SKM-1 (cell line): ENCODE data around the gene PEF1.

Experiments
- DNase-seq: peaks from one replicate; lab custom pipeline; 2025; ENCODE audit not compliant: unreplicated experiment; lab: John Stamatoyannopoulos, UW

The PEF1 gene

GRCh38 chr1:31644560-31645273 is at the start of gene PEF1:
Gene PEF1 (minus strand): TSS chr1:31644876. CDS start chr1:31644864, 12 bp downstream.
- DNase-seq: peak; percentile 89

GRCh38 chr1:31693231-31693630 is 48.6 kb upstream of the PEF1 start:
- no peak for DNase-seq

- DNase-seq: no peak
Measured at GRCh38 chr1:31691951-31692350, 47.3 kb upstream of the PEF1 start.

- no peak for DNase-seq
Measured at GRCh38 chr1:31691446-31691845, 46.8 kb upstream of the PEF1 start.

GRCh38 chr1:31690921-31691320 is 46.2 kb upstream of the PEF1 start:
- no peak for DNase-seq

GRCh38 chr1:31689854-31690253 is 45.2 kb upstream of the PEF1 start:
- DNase-seq: no peak

GRCh38 chr1:31689379-31689778 is 44.7 kb upstream of the PEF1 start:
- DNase-seq: no peak

- no peak for DNase-seq
Measured at GRCh38 chr1:31688233-31688918, 43.7 kb upstream of the PEF1 start.

- DNase-seq: no peak
Measured at GRCh38 chr1:31687601-31688000, 42.9 kb upstream of the PEF1 start.

- no peak for DNase-seq
Measured at GRCh38 chr1:31685795-31686194, 41.1 kb upstream of the PEF1 start.

GRCh38 chr1:31683997-31684396 is 39.3 kb upstream of the PEF1 start:
- no peak for DNase-seq

GRCh38 chr1:31681415-31681814 is 36.7 kb upstream of the PEF1 start:
- no peak for DNase-seq

GRCh38 chr1:31679676-31680230 is 35.1 kb upstream of the PEF1 start:
- DNase-seq: no peak

GRCh38 chr1:31679091-31679490 is 34.4 kb upstream of the PEF1 start:
- no peak for DNase-seq

- no peak for DNase-seq
Measured at GRCh38 chr1:31678681-31679080, 34.0 kb upstream of the PEF1 start.

- DNase-seq: no peak
Measured at GRCh38 chr1:31677949-31678348, 33.3 kb upstream of the PEF1 start.

- no peak for DNase-seq
Measured at GRCh38 chr1:31677401-31677800, 32.7 kb upstream of the PEF1 start.

- DNase-seq: no peak
Measured at GRCh38 chr1:31675756-31676155, 31.1 kb upstream of the PEF1 start.

GRCh38 chr1:31675161-31675560 is 30.5 kb upstream of the PEF1 start:
- DNase-seq: no peak

- no peak for DNase-seq
Measured at GRCh38 chr1:31674626-31675025, 29.9 kb upstream of the PEF1 start.

- DNase-seq: no peak
Measured at GRCh38 chr1:31673433-31673832, 28.8 kb upstream of the PEF1 start.

GRCh38 chr1:31672986-31673385 is 28.3 kb upstream of the PEF1 start:
- no peak for DNase-seq
